DND-41 (cell line): ENCODE results near the gene ADARB2.
A peak's percentile ranks its signal among the peaks of the same experiment; 100 is the strongest.

ENCODE experiments used
- ATAC-seq: fragments of 200-7000 bp; cut with Tn5 transposase; 3 replicates; pipeline ENCODE4 v1.9.1; 2021; ENCODE audit warnings: low read depth; ENCODE audit not compliant: insufficient read depth
- DNase-seq: peaks from one replicate; pipeline ENCODE4 v3.0.0-alpha.2; 2020
- H2AFZ ChIP-seq: 2 replicates; pipeline ENCODE4 v1.6.0; 2012; ENCODE audit warnings: low read depth, low read length
- H3K27ac ChIP-seq: 2 replicates; pipeline ENCODE4 v1.5.1; 2012; ENCODE audit warnings: low read length, inconsistent platforms
- H3K27me3 ChIP-seq: fragments of 200-600 bp; sonication (generic); 2 replicates; pipeline ENCODE4 v1.6.0; 2012; ENCODE audit warnings: low read length, mild to moderate bottlenecking, inconsistent platforms; ENCODE audit not compliant: insufficient read depth, poor library complexity
- H3K36me3 ChIP-seq: 2 replicates; pipeline ENCODE4 v1.5.1; 2012; ENCODE audit warnings: low read length, inconsistent platforms; ENCODE audit not compliant: insufficient read depth
- H3K4me1 ChIP-seq: 2 replicates; pipeline ENCODE4 v1.5.1; 2012; ENCODE audit warnings: mild to moderate bottlenecking, low read length; ENCODE audit not compliant: insufficient read depth
- H3K4me2 ChIP-seq: 2 replicates; pipeline ENCODE4 v1.6.0; 2012; ENCODE audit warnings: mild to moderate bottlenecking, moderate library complexity, low read length, inconsistent platforms; ENCODE audit not compliant: insufficient read depth
- H3K4me3 ChIP-seq, 2 experiments: fragments of 200-600 bp in 1 of 2; shearing (Covaris generic) in 1 of 2; 2 replicates each; pipeline ENCODE4 v1.5.1; 2012 to 2016; ENCODE audit warnings: inconsistent platforms in 2 of 2, low read length in 2 of 2, mild to moderate bottlenecking in 2 of 2, low read depth in 1 of 2, moderate library complexity in 1 of 2
- H3K79me2 ChIP-seq: 2 replicates; pipeline ENCODE4 v1.6.0; 2012; ENCODE audit warnings: low read length, inconsistent platforms; ENCODE audit not compliant: insufficient read depth
- H3K9ac ChIP-seq: 2 replicates; pipeline ENCODE4 v1.6.0; 2012; ENCODE audit warnings: low read depth, mild to moderate bottlenecking, inconsistent platforms, low read length, moderate library complexity
- H3K9me3 ChIP-seq: 2 replicates; pipeline ENCODE4 v1.5.1; 2012; ENCODE audit warnings: low read length, moderate library complexity, mild to moderate bottlenecking, inconsistent platforms; ENCODE audit not compliant: insufficient read depth, severe bottlenecking
- H4K20me1 ChIP-seq: 2 replicates; pipeline ENCODE4 v1.6.0; 2012; ENCODE audit warnings: low read length; ENCODE audit not compliant: insufficient read depth
- CTCF ChIP-seq: IDR thresholded peaks from 2 replicates; pipeline ENCODE4 v1.5.1; 2012; ENCODE audit warnings: borderline replicate concordance, low read length, moderate library complexity, mild to moderate bottlenecking; ENCODE audit not compliant: poor library complexity, severe bottlenecking; ENCODE audit errors: extremely low read depth
- EZH2 ChIP-seq: IDR thresholded peaks from 3 replicates; pipeline ENCODE4 v1.6.1; 2012; ENCODE audit warnings: borderline replicate concordance, low read depth, mild to moderate bottlenecking, moderate library complexity, low read length, inconsistent platforms; ENCODE audit not compliant: severe bottlenecking

The ADARB2 gene

DNA sequence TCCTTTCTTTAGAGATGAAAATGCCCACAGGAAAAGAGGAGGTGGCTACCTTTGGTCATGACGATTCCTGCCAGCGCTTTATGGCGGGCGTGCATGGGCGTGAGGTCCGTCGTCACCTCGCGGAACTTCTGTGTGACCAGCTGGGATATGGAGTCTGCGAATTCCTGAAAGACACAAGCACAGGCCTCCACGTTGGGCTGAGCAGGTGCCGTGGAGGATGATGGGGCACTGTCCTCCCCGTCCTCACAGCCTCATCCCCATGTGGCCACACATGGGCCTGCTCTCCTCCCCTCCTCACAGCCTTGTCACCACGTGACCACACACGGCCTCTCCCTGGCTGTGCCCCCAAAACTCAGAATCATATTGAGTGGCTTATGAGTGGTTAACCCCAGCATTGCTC lies 466.4 kb downstream of the ADARB2 start:
- no peak for ATAC-seq
- no peaks in the 10 kb centered on the region for H3K4me1 ChIP-seq
- no peaks in the 10 kb centered on the region for H3K36me3 ChIP-seq
- H4K20me1 ChIP-seq: no peaks in the 10 kb centered on the region
- no peak for DNase-seq
- no peak overlapping the region for H3K4me3 ChIP-seq
- no peak overlapping the region for H3K27ac ChIP-seq
- TF ChIP-seq EZH2: no peak
- TF ChIP-seq CTCF: no peak
- no peak overlapping the region for H3K4me2 ChIP-seq
- no peaks in the 10 kb centered on the region for H3K79me2 ChIP-seq
- H3K27me3 ChIP-seq: no peaks in the 10 kb centered on the region
- H2AFZ ChIP-seq: no peak overlapping the region
- no peak overlapping the region for H3K9ac ChIP-seq
- H3K9me3 ChIP-seq: no peaks in the 10 kb centered on the region

DNA sequence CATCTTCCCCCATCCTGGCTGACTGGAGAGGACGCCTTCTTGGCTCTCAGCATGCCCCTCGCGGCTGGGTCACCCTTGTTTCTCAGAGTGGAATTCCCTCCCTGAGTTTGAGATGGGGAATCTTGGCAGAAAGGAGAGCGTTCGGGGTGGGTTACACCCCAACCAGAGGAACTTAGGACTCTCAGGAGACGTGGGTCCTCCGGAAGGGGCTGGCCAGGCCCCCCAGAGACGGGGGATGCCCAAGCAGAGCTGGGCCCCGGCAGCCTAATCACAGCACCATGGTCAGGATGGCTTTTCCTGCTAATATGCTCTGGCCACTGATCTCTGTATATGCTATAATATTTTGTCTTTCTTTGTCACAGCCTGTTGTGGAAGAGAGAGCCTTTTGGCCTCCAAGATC lies 466.8 kb downstream of the ADARB2 start:
- DNase-seq (no peak), ATAC-seq (no peak)
- no peak overlapping the region for H2AFZ ChIP-seq
- no peak overlapping the region for H3K9ac ChIP-seq
- H3K27ac ChIP-seq: no peak overlapping the region
- H3K9me3 ChIP-seq: no peaks in the 10 kb centered on the region
- H3K79me2 ChIP-seq: no peaks in the 10 kb centered on the region
- no peaks in the 10 kb centered on the region for H3K36me3 ChIP-seq
- no peaks in the 10 kb centered on the region for H3K4me1 ChIP-seq
- no peaks in the 10 kb centered on the region for H3K27me3 ChIP-seq
- no peaks in the 10 kb centered on the region for H4K20me1 ChIP-seq
- TF ChIP-seq CTCF: no peak
- no peak for TF ChIP-seq EZH2
- no peak overlapping the region for H3K4me3 ChIP-seq
- no peak overlapping the region for H3K4me2 ChIP-seq

DNA sequence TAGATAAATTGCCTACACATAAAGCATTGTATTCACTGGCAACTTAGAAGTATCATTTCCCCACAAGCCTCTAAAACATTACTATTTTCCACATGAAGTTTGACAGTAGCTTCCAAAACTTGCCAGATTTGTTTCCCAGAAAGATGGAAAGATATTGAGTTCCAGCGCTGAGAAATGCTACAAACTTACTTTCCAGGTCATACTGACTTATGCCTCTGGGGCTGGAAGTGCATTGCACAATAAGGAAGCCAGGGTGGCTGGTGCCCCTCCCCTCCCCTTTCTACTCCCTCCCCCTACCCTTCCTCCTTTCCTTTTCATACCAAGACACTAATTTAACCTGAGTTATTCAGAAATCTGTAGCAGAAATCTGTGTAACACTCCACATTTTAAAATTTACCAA lies 468.5 kb downstream of the ADARB2 start:
- Histone ChIP-seq H3K4me2 (no peak overlapping the region), H4K20me1 (no peaks in the 10 kb centered on the region)

More for the DNA sequence above, 468.5 kb downstream of the ADARB2 start:
- Histone ChIP-seq H3K79me2 (no peaks in the 10 kb centered on the region), H2AFZ (no peak overlapping the region), H3K4me3 (no peak overlapping the region), H3K4me1 (no peaks in the 10 kb centered on the region), H3K27me3 (no peaks in the 10 kb centered on the region), H3K9me3 (no peaks in the 10 kb centered on the region), H3K27ac (no peak overlapping the region), H3K9ac (no peak overlapping the region), H3K36me3 (no peaks in the 10 kb centered on the region)
- DNase-seq: peak; percentile 27
- TF ChIP-seq CTCF: no peak
- peak; percentile 80; the same call in 2 of the 3 replicates for ATAC-seq
